GM13976 (cell line): ENCODE measurements around the gene VWA5B1.

Experiments used
- DNase-seq: peaks from one replicate; pipeline ENCODE4 v3.0.0; 2012; ENCODE audit warnings: low spot score
- in situ Hi-C: fragments of 300-500 bp; cut with MboI; formaldehyde crosslinking; loops from one replicate; pipeline ENCODE4 v1.12.0; 2022; ENCODE audit warnings: low sequenced_read_pairs, mixed read lengths, inconsistent platforms; ENCODE audit not compliant: unreplicated experiment
- TF ChIP-seq, protein P1 (sequence below): IDR thresholded peaks from 2 replicates; pipeline ENCODE4 v1.5.1; 2012; ENCODE audit warnings: borderline replicate concordance, mild to moderate bottlenecking; ENCODE audit not compliant: insufficient read depth; ENCODE audit errors: extremely low read depth, missing control alignments, control extremely low read depth

Gene VWA5B1

DNA sequence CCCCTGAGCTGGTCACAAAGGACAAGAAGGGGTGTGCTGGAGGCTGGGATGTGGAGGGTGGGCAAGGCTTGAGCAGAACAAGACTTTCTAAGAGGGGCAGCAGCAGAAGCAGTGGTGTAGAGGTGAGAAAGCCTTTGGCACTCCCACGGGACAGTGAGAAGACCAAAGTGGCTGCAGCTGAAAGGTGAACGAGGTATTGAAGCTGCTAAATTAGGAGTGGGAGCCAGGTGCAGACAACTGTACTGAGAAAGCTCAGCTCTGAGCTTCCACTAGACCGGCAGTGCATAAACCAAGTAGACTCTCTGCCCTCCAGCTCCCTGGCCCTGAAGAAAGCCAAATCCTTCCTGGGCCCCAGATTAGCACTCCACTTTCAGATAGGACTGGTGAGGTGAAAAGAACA is 93.0 kb downstream of the VWA5B1 start:
- in situ Hi-C loops: no loop called here
- DNase-seq: no peak
- TF ChIP-seq, protein P1, sequence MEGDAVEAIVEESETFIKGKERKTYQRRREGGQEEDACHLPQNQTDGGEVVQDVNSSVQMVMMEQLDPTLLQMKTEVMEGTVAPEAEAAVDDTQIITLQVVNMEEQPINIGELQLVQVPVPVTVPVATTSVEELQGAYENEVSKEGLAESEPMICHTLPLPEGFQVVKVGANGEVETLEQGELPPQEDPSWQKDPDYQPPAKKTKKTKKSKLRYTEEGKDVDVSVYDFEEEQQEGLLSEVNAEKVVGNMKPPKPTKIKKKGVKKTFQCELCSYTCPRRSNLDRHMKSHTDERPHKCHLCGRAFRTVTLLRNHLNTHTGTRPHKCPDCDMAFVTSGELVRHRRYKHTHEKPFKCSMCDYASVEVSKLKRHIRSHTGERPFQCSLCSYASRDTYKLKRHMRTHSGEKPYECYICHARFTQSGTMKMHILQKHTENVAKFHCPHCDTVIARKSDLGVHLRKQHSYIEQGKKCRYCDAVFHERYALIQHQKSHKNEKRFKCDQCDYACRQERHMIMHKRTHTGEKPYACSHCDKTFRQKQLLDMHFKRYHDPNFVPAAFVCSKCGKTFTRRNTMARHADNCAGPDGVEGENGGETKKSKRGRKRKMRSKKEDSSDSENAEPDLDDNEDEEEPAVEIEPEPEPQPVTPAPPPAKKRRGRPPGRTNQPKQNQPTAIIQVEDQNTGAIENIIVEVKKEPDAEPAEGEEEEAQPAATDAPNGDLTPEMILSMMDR: no peak

DNA sequence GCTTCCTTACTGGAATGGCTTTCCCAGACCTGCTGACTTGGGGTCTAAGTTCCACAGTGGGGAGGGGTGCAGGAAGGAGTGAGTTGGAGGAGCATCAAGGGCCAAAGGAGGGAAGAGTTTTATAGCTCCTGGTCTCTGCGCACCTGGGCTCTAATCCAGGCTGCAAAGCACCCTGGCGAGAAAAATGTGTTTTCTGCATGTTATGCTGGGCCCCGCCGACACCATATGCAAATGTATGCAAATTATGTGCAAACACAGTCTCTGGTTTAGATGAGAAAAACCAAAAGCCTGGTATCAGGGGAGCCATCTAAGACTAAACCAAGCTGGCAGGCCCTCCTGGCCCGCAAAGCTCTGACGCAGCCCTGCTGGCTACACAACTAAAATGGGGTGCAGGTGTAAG is 95.0 kb downstream of the VWA5B1 start:
- no peak for DNase-seq
- in situ Hi-C loops: no loop called here
- TF ChIP-seq, protein P1: no peak

DNA sequence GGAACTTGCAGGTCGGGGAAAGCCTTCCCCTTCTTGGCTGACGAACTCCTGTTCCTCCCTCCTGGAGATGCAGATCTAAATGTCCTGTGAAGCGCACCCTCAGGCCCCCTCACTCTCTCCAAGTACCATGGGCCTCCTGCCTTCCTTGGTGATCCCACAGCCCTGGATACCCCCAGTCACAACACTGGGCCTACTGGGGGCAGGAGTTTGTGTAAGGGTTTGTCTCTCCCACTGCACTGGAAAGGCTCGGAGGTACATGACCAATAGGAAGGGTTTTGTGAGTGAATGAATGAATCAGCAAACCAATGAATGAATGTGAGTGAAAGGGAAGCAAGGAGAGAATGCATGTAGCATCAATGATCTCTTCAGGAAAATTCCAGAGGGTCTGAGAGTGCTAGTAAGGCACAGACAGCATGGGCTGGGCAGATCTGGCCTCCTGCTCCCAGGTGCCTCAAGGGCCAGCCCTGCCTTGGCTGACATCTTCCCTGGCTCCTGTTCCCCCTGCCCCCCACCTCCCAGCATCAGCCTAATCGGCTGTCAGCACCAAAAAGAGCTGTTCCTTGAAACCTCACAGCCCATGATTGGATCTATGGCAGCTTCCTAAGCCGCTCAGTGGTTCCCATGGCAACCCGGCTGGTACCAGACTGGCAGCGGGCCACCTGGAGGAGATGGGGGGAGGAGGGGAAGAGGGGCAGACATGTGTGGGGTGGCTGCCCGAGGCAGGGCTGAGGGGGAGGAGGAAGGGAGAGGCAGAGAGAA is 95.8 kb downstream of the VWA5B1 start:
- in situ Hi-C loops: no loop called here
- TF ChIP-seq, protein P1: no peak
- DNase-seq: no peak

DNA sequence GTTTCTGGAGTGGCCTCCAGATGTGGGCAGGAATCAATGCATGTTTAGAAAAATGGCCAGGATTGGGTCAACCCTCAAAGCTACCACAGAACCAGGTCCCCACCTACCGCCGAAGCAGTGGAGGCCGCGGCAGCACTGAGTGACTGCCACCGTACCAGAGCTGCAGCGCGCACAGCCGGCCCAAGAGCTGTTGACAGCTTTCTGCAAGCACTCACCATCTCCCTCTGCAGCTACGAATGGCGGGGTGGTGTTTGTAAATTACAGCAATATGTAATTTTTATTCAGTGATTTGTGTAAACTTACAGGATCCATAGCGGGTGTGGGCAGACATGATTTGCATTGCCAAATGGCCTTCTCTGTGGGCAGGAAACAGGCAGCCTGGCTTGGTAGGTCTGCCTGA is 98.9 kb downstream of the VWA5B1 start:
- DNase-seq: no peak
- in situ Hi-C loops: no loop called here
- TF ChIP-seq, protein P1: no peak

- TF ChIP-seq, protein P1: no peak
- in situ Hi-C loops: no loop called here
- DNase-seq: no peak
These were observed 100.1 kb downstream of the VWA5B1 start for GRCh38 chr1:20390589-20391331.

- DNase-seq: no peak
- in situ Hi-C loops: no loop called here
- TF ChIP-seq, protein P1: no peak
These were observed 104.6 kb downstream of the VWA5B1 start for GRCh38 chr1:20395255-20395654.
